K562 (cell line): ENCODE results near the gene GORASP1. TPM values are rescaled to one million over a fixed set of nuclear protein-coding genes. Genes with fewer than 3 reads are reported as not detected.

Experiments
- BCL6 ChIP-seq: fragments of 250-450 bp; sonication (Bioruptor Pico); IDR thresholded peaks from 2 replicates; pipeline ENCODE4 v1.4.0; 2020
- CREBBP ChIP-seq: IDR thresholded peaks from one replicate; pipeline ENCODE4 v1.6.1; 2012; ENCODE audit warnings: low read depth, mild to moderate bottlenecking, control low read depth, inconsistent platforms, low read length
- HMG20B ChIP-seq: fragments of 250-450 bp; sonication (Bioruptor Pico); IDR thresholded peaks from 2 replicates; pipeline ENCODE4 v1.5.0; 2021; ENCODE audit warnings: mild to moderate bottlenecking
- KLF13 ChIP-seq: fragments of 450-650 bp; IDR thresholded peaks from 2 replicates; pipeline ENCODE4 v1.6.1; 2016; ENCODE audit warnings: missing genetic modification characterization, low read depth, mild to moderate bottlenecking, missing compliant biosample characterization, moderate library complexity, borderline replicate concordance
- MAZ ChIP-seq, 2 experiments: fragments of 450-650 bp in 1 of 2; sonication (generic) in 1 of 2; formaldehyde crosslinking; IDR thresholded peaks in 1 of 2; conservative IDR thresholded peaks in 1 of 2; 2 replicates each; pipeline versions ENCODE4 v1.4.0 to v1.5.0; 2020; ENCODE audit warnings: mild to moderate bottlenecking in 1 of 2, missing genetic modification reagents in 1 of 2
- MCM2 ChIP-seq: fragments of 450-650 bp; IDR thresholded peaks from 2 replicates; pipeline ENCODE4 v1.6.1; 2017; ENCODE audit warnings: low read depth, mild to moderate bottlenecking
- SP1 ChIP-seq: sonication (generic); formaldehyde crosslinking; IDR thresholded peaks from 2 replicates; pipeline ENCODE4 v1.8.1; 2022; ENCODE audit warnings: mild to moderate bottlenecking, missing genetic modification reagents
- SREBF1 ChIP-seq: fragments of 150-350 bp; IDR thresholded peaks from 2 replicates; pipeline ENCODE4 v1.6.1; 2014; ENCODE audit warnings: antibody characterized with exemption, low read depth, low read length, borderline replicate concordance
- TEAD2 ChIP-seq: fragments of 450-650 bp; IDR thresholded peaks from 2 replicates; pipeline ENCODE4 v1.6.1; 2016; ENCODE audit warnings: missing genetic modification characterization, control low read depth, missing compliant biosample characterization
- TRIM24 ChIP-seq, 2 experiments: fragments of 450-650 bp; IDR thresholded peaks; 2 replicates each; pipeline ENCODE4 v1.6.1; 2016
- ZC3H4 ChIP-seq: sonication (generic); formaldehyde crosslinking; IDR thresholded peaks from 2 replicates; pipeline ENCODE4 v1.9.0; 2021; ENCODE audit warnings: missing genetic modification reagents, borderline replicate concordance
- ZEB2 ChIP-seq: fragments of 450-650 bp; IDR thresholded peaks from 2 replicates; pipeline ENCODE4 v1.6.1; 2016
- ZKSCAN8 ChIP-seq: fragments of 200-800 bp; sonication (Bioruptor generic); IDR thresholded peaks from 2 replicates; pipeline ENCODE4 v1.6.1; 2016; ENCODE audit warnings: missing genetic modification characterization, missing compliant biosample characterization
- ZNF584 ChIP-seq: fragments of 200-800 bp; sonication (Bioruptor generic); IDR thresholded peaks from 2 replicates; pipeline ENCODE4 v1.6.1; 2016; ENCODE audit warnings: low read depth, mild to moderate bottlenecking, missing genetic modification characterization, missing compliant biosample characterization
- polyA plus RNA-seq, 8 experiments: library from polyadenylated mRNA; depleted of rRNA in 4 of 8; stranded (reverse) in 5 of 8; unstranded in 3 of 8; fragments of >200 nt; fragmentation: Nextera tagmentation in 2 of 8; fragmentation: Illumina TruSeq in 1 of 8; extraction: Ambion mirVana in 2 of 8; extraction: Trizol in 1 of 8; gene quantifications; 2 replicates each; pipeline versions ENCODE4 v1.2.1 to v1.2.3, GENCODE V29; 2011 to 2014; ENCODE audit warnings: inconsistent platforms in 1 of 8, missing spikeins in 1 of 8
- total RNA-seq, 7 experiments: library from RNA; depleted of rRNA in 6 of 7; stranded (reverse); fragments of >200 nt in 6 of 7; fragmentation: Illumina TruSeq in 2 of 7; extraction: Trizol in 2 of 7; gene quantifications; 2 replicates each; pipeline versions ENCODE4 v1.2.1 to v1.2.3, GENCODE V29; 2011 to 2021; ENCODE audit warnings: low replicate concordance in 1 of 7
- TF ChIP-seq, protein P1 (sequence below): fragments of 250-450 bp; sonication (Bioruptor Pico); IDR thresholded peaks from 2 replicates; pipeline ENCODE4 v1.5.0; 2021; ENCODE audit warnings: mild to moderate bottlenecking, moderate library complexity
- TF ChIP-seq, protein P2 (sequence below): fragments of 200-400 bp; formaldehyde crosslinking; IDR thresholded peaks from 2 replicates; pipeline ENCODE4 v1.6.1; 2017; ENCODE audit warnings: mild to moderate bottlenecking, low read depth, low read length, moderate library complexity
- TF ChIP-seq, protein P3 (sequence below): fragments of 250-450 bp; sonication (Bioruptor Pico); IDR thresholded peaks from 2 replicates; pipeline ENCODE4 v1.4.0; 2020; ENCODE audit warnings: mild to moderate bottlenecking
- TF ChIP-seq, protein P4 (sequence below): sonication (generic); formaldehyde crosslinking; IDR thresholded peaks from 2 replicates; pipeline ENCODE4 v1.8.0; 2022; ENCODE audit warnings: mild to moderate bottlenecking, missing genetic modification reagents
- TF ChIP-seq, protein P5 (sequence below): sonication (generic); formaldehyde crosslinking; IDR thresholded peaks from 2 replicates; pipeline ENCODE4 v1.8.1; 2022; ENCODE audit warnings: missing genetic modification reagents

The GORASP1 gene
- total and polyA plus RNA-seq, 9 of the 15 experiments (the other 6 are each of a cell fraction or from before 2014, with no cell fraction given) = 8.4 to 87.9 (median 67.6) TPM

- TF ChIP-seq KLF13 = peak; percentile 60; the same call in 1 of the 2 replicates
- TF ChIP-seq SP1 = peak; percentile 64; the same call in 1 of the 2 replicates
- no peak for TF ChIP-seq HMG20B (CRISPR knock-in tag)
- TF ChIP-seq TRIM24 (IDR thresholded peaks at IDR 0.05) = peak; percentile 29 to 76; a peak in 2 of 4 replicates
- no peak for TF ChIP-seq ZKSCAN8
- TF ChIP-seq ZNF584 = no peak
- no peak for TF ChIP-seq SREBF1
- TF ChIP-seq, protein P1, sequence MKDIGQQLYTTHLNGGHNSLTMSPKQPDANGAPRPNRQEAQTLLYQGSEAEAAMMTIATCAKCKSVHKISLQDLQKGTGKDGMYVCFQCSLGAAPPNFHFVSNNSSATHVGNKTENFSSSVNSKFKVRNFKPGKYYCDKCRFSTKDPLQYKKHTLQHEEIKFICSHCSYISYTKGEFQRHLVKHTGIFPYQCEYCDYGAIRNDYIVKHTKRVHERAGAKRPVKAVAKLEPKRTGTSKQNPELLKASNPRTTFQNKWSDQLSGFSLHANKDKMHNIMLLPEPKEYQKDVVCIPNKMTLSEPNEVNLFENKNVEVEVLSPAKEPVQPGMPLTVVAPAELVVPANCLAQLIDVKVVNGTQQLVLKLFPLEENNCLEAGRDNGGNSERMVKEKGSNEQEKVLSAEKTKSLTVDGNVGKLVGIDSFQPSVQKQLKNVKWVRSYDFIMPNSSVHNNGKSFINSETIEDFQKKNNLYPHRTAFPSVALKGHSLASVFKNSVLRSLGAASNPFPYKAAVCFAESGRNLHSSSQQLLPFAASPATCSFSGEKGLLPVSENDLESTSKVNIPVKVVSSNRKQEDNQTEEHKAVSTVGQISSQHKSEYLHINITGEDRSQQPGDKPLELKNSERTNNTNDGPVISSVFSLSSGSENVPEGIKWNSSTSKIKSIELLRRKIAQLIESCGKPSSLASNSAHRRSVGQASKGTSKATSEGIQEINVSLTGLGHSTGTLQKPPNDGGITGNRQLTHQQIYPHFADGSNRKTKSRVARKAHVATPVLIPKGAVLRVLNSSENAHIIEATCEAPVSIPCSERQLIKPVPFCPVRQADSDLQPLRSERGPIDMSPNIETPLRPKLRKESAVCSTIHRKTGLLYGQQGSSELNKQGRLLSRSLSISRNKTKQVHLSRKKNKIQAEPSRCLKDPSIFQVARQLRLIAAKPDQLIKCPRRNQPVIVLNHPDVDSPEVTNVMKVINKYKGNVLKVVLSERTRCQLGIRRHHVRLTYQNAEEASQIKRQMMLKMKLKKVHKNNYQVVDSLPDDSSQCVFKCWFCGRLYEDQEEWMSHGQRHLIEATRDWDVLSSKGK (CRISPR knock-in tag) = no peak
- TF ChIP-seq, protein P2, sequence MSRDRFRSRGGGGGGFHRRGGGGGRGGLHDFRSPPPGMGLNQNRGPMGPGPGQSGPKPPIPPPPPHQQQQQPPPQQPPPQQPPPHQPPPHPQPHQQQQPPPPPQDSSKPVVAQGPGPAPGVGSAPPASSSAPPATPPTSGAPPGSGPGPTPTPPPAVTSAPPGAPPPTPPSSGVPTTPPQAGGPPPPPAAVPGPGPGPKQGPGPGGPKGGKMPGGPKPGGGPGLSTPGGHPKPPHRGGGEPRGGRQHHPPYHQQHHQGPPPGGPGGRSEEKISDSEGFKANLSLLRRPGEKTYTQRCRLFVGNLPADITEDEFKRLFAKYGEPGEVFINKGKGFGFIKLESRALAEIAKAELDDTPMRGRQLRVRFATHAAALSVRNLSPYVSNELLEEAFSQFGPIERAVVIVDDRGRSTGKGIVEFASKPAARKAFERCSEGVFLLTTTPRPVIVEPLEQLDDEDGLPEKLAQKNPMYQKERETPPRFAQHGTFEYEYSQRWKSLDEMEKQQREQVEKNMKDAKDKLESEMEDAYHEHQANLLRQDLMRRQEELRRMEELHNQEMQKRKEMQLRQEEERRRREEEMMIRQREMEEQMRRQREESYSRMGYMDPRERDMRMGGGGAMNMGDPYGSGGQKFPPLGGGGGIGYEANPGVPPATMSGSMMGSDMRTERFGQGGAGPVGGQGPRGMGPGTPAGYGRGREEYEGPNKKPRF = no peak
- TF ChIP-seq, protein P3, sequence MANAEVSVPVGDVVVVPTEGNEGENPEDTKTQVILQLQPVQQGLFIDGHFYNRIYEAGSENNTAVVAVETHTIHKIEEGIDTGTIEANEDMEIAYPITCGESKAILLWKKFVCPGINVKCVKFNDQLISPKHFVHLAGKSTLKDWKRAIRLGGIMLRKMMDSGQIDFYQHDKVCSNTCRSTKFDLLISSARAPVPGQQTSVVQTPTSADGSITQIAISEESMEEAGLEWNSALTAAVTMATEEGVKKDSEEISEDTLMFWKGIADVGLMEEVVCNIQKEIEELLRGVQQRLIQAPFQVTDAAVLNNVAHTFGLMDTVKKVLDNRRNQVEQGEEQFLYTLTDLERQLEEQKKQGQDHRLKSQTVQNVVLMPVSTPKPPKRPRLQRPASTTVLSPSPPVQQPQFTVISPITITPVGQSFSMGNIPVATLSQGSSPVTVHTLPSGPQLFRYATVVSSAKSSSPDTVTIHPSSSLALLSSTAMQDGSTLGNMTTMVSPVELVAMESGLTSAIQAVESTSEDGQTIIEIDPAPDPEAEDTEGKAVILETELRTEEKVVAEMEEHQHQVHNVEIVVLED (CRISPR knock-in tag) = no peak
- no peak for TF ChIP-seq TEAD2
- peak; percentile 83 to 92 for TF ChIP-seq MAZ (CRISPR knock-in tag; conservative IDR thresholded peaks at IDR 0.05 in 1 of 2, IDR thresholded peaks at IDR 0.05 in 1 of 2)
- TF ChIP-seq, protein P4, sequence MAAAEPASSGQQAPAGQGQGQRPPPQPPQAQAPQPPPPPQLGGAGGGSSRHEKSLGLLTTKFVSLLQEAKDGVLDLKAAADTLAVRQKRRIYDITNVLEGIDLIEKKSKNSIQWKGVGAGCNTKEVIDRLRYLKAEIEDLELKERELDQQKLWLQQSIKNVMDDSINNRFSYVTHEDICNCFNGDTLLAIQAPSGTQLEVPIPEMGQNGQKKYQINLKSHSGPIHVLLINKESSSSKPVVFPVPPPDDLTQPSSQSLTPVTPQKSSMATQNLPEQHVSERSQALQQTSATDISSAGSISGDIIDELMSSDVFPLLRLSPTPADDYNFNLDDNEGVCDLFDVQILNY (CRISPR knock-in tag) = no peak
- TF ChIP-seq ZC3H4 = no peak
- no peak for TF ChIP-seq ZEB2
- no peak for TF ChIP-seq MCM2
- TF ChIP-seq, protein P5, sequence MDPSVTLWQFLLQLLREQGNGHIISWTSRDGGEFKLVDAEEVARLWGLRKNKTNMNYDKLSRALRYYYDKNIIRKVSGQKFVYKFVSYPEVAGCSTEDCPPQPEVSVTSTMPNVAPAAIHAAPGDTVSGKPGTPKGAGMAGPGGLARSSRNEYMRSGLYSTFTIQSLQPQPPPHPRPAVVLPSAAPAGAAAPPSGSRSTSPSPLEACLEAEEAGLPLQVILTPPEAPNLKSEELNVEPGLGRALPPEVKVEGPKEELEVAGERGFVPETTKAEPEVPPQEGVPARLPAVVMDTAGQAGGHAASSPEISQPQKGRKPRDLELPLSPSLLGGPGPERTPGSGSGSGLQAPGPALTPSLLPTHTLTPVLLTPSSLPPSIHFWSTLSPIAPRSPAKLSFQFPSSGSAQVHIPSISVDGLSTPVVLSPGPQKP (CRISPR knock-in tag) = no peak
- no peak for TF ChIP-seq BCL6 (CRISPR knock-in tag)
- no peak for TF ChIP-seq CREBBP
These were observed 47.0 kb upstream of the GORASP1 start (continued) for GRCh38 chr3:39154280-39155021.
